Activated T-helper 2 cell treated with anti-CD3 and anti-CD28 coated beads, Interferon-gamma antibody, Interleukin-2, Interleukin-4, amounts not matched to agents 10 μg/mL and 5 μg/mL and 100 μg/mL, durations not matched to agents 14 hours and 24 hours and 36 hours (primary cell): ENCODE results near the gene POLR1H. TPM values are rescaled to one million over a fixed set of nuclear protein-coding genes. Genes with fewer than 3 reads are reported as not detected.

Experiments
- DNase-seq: peaks from one replicate; pipeline ENCODE4 v3.0.0; 2021; ENCODE audit warnings: low spot score
- H3K27ac Mint-ChIP-seq: one replicate; pipeline ENCODE4 v1.8.0; 2021; ENCODE audit warnings: mixed read lengths
- H3K27me3 Mint-ChIP-seq: one replicate; pipeline ENCODE4 v1.8.0; 2021; ENCODE audit warnings: low read depth, mixed read lengths
- H3K36me3 Mint-ChIP-seq: one replicate; pipeline ENCODE4 v1.8.0; 2021; ENCODE audit warnings: low read depth, mixed read lengths
- H3K4me1 Mint-ChIP-seq: one replicate; pipeline ENCODE4 v1.8.0; 2021; ENCODE audit warnings: low read depth, mixed read lengths
- H3K4me3 Mint-ChIP-seq: one replicate; pipeline ENCODE4 v1.8.0; 2021; ENCODE audit warnings: low read depth, mild to moderate bottlenecking, moderate library complexity, mixed read lengths
- H3K9me3 Mint-ChIP-seq: one replicate; pipeline ENCODE4 v1.8.0; 2021; ENCODE audit warnings: mixed read lengths
- intact Hi-C: fragments of 100-400 bp; cut with micrococcal nuclease; formaldehyde crosslinking; loops from one replicate; pipeline ENCODE4 v1.15.1; 2023
- total RNA-seq: library from RNA; stranded (reverse); gene quantifications from 2 replicates; pipeline ENCODE4 v1.2.3, GENCODE V29; 2022

Gene POLR1H
- total RNA-seq, 1 donor from 2014 or later = 76.0 TPM

- no peak for DNase-seq
- Mint-ChIP-seq H3K27me3 (peaks cover 58% of the 10 kb centered on the region), H3K4me3 (peak overlapping the region; percentile 77), H3K27ac (no peak overlapping the region), H3K36me3 (peaks cover 4% of the 10 kb centered on the region), H3K4me1 (peaks cover 26% of the 10 kb centered on the region), H3K9me3 (no peaks in the 10 kb centered on the region)
- intact Hi-C loops = loop anchor here (1.0 to 5.0 kb wide), 3 partner anchors 27 to 66 kb away; partner anchors contain the start of gene PPP1R11
Measured at GRCh38 chr6:30103872-30104179, 42.8 kb downstream of the POLR1H start.

GRCh38 chr6:30104661-30105060 lies 43.6 kb downstream of the POLR1H start:
- Mint-ChIP-seq H3K27me3 (peaks cover 54% of the 10 kb centered on the region), H3K9me3 (no peaks in the 10 kb centered on the region), H3K4me1 (peaks cover 26% of the 10 kb centered on the region), H3K27ac (no peak overlapping the region), H3K4me3 (no peak overlapping the region), H3K36me3 (peaks cover 2% of the 10 kb centered on the region)
- intact Hi-C loops = loop anchor here (5.0 kb wide), 1 partner anchor 37 kb away; the partner anchor contains the start of gene PPP1R11
- no peak for DNase-seq

- Mint-ChIP-seq H3K36me3 (no peaks in the 10 kb centered on the region), H3K4me3 (no peak overlapping the region), H3K9me3 (no peaks in the 10 kb centered on the region), H3K4me1 (peaks cover 9% of the 10 kb centered on the region), H3K27me3 (peaks cover 52% of the 10 kb centered on the region), H3K27ac (no peak overlapping the region)
- DNase-seq = no peak
- intact Hi-C loops = no loop called here
Measured at GRCh38 chr6:30111266-30111856, 50.3 kb downstream of the POLR1H start.

- intact Hi-C loops = no loop called here
- DNase-seq = no peak
- H3K4me3 Mint-ChIP-seq = no peak overlapping the region
- no peak overlapping the region for H3K27ac Mint-ChIP-seq
- H3K9me3 Mint-ChIP-seq = no peaks in the 10 kb centered on the region
- H3K4me1 Mint-ChIP-seq = peaks cover 9% of the 10 kb centered on the region
- peaks cover 50% of the 10 kb centered on the region for H3K27me3 Mint-ChIP-seq
- H3K36me3 Mint-ChIP-seq = no peaks in the 10 kb centered on the region
Measured at GRCh38 chr6:30112402-30112994, 51.4 kb downstream of the POLR1H start.

- H3K36me3 Mint-ChIP-seq = no peaks in the 10 kb centered on the region
- no peak within 1 kb of the TSS for H3K27ac Mint-ChIP-seq
- intact Hi-C loops = no loop called here
- H3K27me3 Mint-ChIP-seq = peaks cover 47% of the 10 kb centered on the region
- no peaks in the 10 kb centered on the region for H3K9me3 Mint-ChIP-seq
- H3K4me1 Mint-ChIP-seq = peaks cover 7% of the 10 kb centered on the region
- H3K4me3 Mint-ChIP-seq = no peak within 1 kb of the TSS
- no peak for DNase-seq
Measured at GRCh38 chr6:30113003-30113759, 52.1 kb downstream of the POLR1H start, which contains the start of gene TRIM31. TRIM31 (minus strand) TSS chr6:30113090; CDS start chr6:30112805, 285 bp downstream.

GRCh38 chr6:30113841-30114240 lies 52.8 kb downstream of the POLR1H start:
- no peak overlapping the region for H3K4me3 Mint-ChIP-seq
- H3K9me3 Mint-ChIP-seq = no peaks in the 10 kb centered on the region
- no peak overlapping the region for H3K27ac Mint-ChIP-seq
- H3K36me3 Mint-ChIP-seq = no peaks in the 10 kb centered on the region
- intact Hi-C loops = no loop called here
- peaks cover 44% of the 10 kb centered on the region for H3K27me3 Mint-ChIP-seq
- DNase-seq = no peak
- H3K4me1 Mint-ChIP-seq = peaks cover 7% of the 10 kb centered on the region

Other genes starting within 250 kb of the POLR1H start
- gene HLA-G, start 233.4 kb upstream of the POLR1H start, total RNA-seq = 1.1 and 1.2 TPM in 2 replicates
- gene HLA-A, start 118.7 kb upstream of the POLR1H start, total RNA-seq = 1,569 and 1,592 TPM in 2 replicates
- gene PPP1R11, start 5.9 kb downstream of the POLR1H start, total RNA-seq = 55.9 and 56.1 TPM in 2 replicates
- not detected in 2 replicates for gene RNF39, start 14.5 kb downstream of the POLR1H start, total RNA-seq
- gene TRIM31, start 51.8 kb downstream of the POLR1H start, total RNA-seq = not detected in 2 replicates
- not detected in 2 replicates for gene TRIM40, start 74.9 kb downstream of the POLR1H start, total RNA-seq
- gene TRIM10, start 99.9 kb downstream of the POLR1H start, total RNA-seq = 0.09 TPM in 1 of 2 replicates, not detected in the other
- 0.41 and 0.46 TPM in 2 replicates for gene TRIM15, start 102.3 kb downstream of the POLR1H start, total RNA-seq
- 49.9 and 51.5 TPM in 2 replicates for gene TRIM26, start 152.1 kb downstream of the POLR1H start, total RNA-seq